HUES48 (cell line): ENCODE measurements around the gene FIBCD1.

Experiments used
- H3K27ac ChIP-seq: one replicate; pipeline ENCODE4 v1.7.0; 2013; ENCODE audit warnings: low read depth, low read length, inconsistent platforms
- H3K27me3 ChIP-seq: 2 replicates; pipeline ENCODE4 v1.6.1; 2013; ENCODE audit warnings: mild to moderate bottlenecking, low read length; ENCODE audit not compliant: control insufficient read depth, insufficient read depth
- H3K36me3 ChIP-seq: 2 replicates; pipeline ENCODE4 v1.6.1; 2013; ENCODE audit warnings: low read length; ENCODE audit not compliant: control insufficient read depth, insufficient read depth
- H3K4me1 ChIP-seq: 2 replicates; pipeline ENCODE4 v1.6.1; 2013; ENCODE audit warnings: mild to moderate bottlenecking, low read length; ENCODE audit not compliant: control insufficient read depth, insufficient read depth
- H3K4me3 ChIP-seq: 2 replicates; pipeline ENCODE4 v1.5.1; 2013; ENCODE audit warnings: mild to moderate bottlenecking, low read depth, low read length
- H3K9ac ChIP-seq: 2 replicates; pipeline ENCODE4 v1.6.1; 2013; ENCODE audit warnings: mild to moderate bottlenecking, low read depth, low read length, moderate library complexity
- H3K9me3 ChIP-seq: 2 replicates; pipeline ENCODE4 v1.6.1; 2013; ENCODE audit warnings: low read length; ENCODE audit not compliant: control insufficient read depth, insufficient read depth

Gene FIBCD1

GRCh38 chr9:130940693-130941576 lies 1.9 kb upstream of the FIBCD1 start:
- H3K36me3 ChIP-seq = no peaks in the 10 kb centered on the region
- no peak overlapping the region for H3K27ac ChIP-seq
- peaks cover 23% of the 10 kb centered on the region for H3K4me1 ChIP-seq
- H3K9me3 ChIP-seq = no peaks in the 10 kb centered on the region
- H3K9ac ChIP-seq = no peak overlapping the region
- H3K27me3 ChIP-seq = peaks cover 51% of the 10 kb centered on the region
- no peak overlapping the region; the same call in 1 of the 2 replicates for H3K4me3 ChIP-seq

GRCh38 chr9:130940027-130940549 lies 1.0 kb upstream of the FIBCD1 start:
- no peak overlapping the region for H3K27ac ChIP-seq
- peaks cover 56% of the 10 kb centered on the region for H3K27me3 ChIP-seq
- H3K4me3 ChIP-seq = peak overlapping the region; percentile 47; the same call in 1 of the 2 replicates
- H3K9ac ChIP-seq = no peak overlapping the region
- H3K9me3 ChIP-seq = no peaks in the 10 kb centered on the region
- no peaks in the 10 kb centered on the region for H3K36me3 ChIP-seq
- H3K4me1 ChIP-seq = peaks cover 23% of the 10 kb centered on the region

GRCh38 chr9:130939405-130940026 lies 469 bp upstream of the FIBCD1 start:
- peaks cover 60% of the 10 kb centered on the region for H3K27me3 ChIP-seq

GRCh38 chr9:130938184-130938651 lies 829 bp downstream of the FIBCD1 start:
- H3K4me3 ChIP-seq = peak overlapping the region; percentile 74; the same call in 1 of the 2 replicates

More at GRCh38 chr9:130939405-130940026, 469 bp upstream of the FIBCD1 start:
- Histone ChIP-seq H3K27ac (no peak overlapping the region), H3K36me3 (no peaks in the 10 kb centered on the region), H3K9me3 (no peaks in the 10 kb centered on the region), H3K9ac (no peak overlapping the region), H3K4me1 (peaks cover 23% of the 10 kb centered on the region), H3K4me3 (peak overlapping the region; percentile 74)

GRCh38 chr9:130937146-130938076 lies 1.6 kb downstream of the FIBCD1 start:
- H3K36me3 ChIP-seq = no peaks in the 10 kb centered on the region
- no peaks in the 10 kb centered on the region for H3K9me3 ChIP-seq
- H3K9ac ChIP-seq = no peak overlapping the region
- H3K27me3 ChIP-seq = peaks cover 71% of the 10 kb centered on the region
- peaks cover 38% of the 10 kb centered on the region for H3K4me1 ChIP-seq
- H3K27ac ChIP-seq = no peak overlapping the region
- H3K4me3 ChIP-seq = peak overlapping the region; percentile 74; the same call in 1 of the 2 replicates

More at GRCh38 chr9:130938184-130938651, 829 bp downstream of the FIBCD1 start:
- no peaks in the 10 kb centered on the region for H3K9me3 ChIP-seq
- peaks cover 64% of the 10 kb centered on the region for H3K27me3 ChIP-seq
- H3K4me1 ChIP-seq = peaks cover 30% of the 10 kb centered on the region
- H3K36me3 ChIP-seq = no peaks in the 10 kb centered on the region
- no peak overlapping the region for H3K27ac ChIP-seq
- no peak overlapping the region for H3K9ac ChIP-seq

GRCh38 chr9:130936285-130937117 lies 2.5 kb downstream of the FIBCD1 start:
- H3K27ac ChIP-seq = peak overlapping the region; percentile 56
- H3K4me1 ChIP-seq = peaks cover 41% of the 10 kb centered on the region
- H3K4me3 ChIP-seq = no peak overlapping the region
- no peaks in the 10 kb centered on the region for H3K9me3 ChIP-seq
- no peaks in the 10 kb centered on the region for H3K36me3 ChIP-seq
- H3K9ac ChIP-seq = no peak overlapping the region
- peaks cover 64% of the 10 kb centered on the region for H3K27me3 ChIP-seq

- H3K36me3 ChIP-seq = no peaks in the 10 kb centered on the region
- H3K4me1 ChIP-seq = peaks cover 37% of the 10 kb centered on the region
- no peaks in the 10 kb centered on the region for H3K9me3 ChIP-seq
- no peak overlapping the region for H3K4me3 ChIP-seq
- H3K9ac ChIP-seq = no peak overlapping the region
- H3K27ac ChIP-seq = peak overlapping the region; percentile 56
- peaks cover 60% of the 10 kb centered on the region for H3K27me3 ChIP-seq
These were observed 3.3 kb downstream of the FIBCD1 start for GRCh38 chr9:130935648-130936271.

- peaks cover 37% of the 10 kb centered on the region for H3K4me1 ChIP-seq
- H3K27ac ChIP-seq = no peak overlapping the region
- peaks cover 53% of the 10 kb centered on the region for H3K27me3 ChIP-seq
- no peak overlapping the region for H3K9ac ChIP-seq
- H3K36me3 ChIP-seq = no peaks in the 10 kb centered on the region
- no peaks in the 10 kb centered on the region for H3K9me3 ChIP-seq
- no peak overlapping the region for H3K4me3 ChIP-seq
These were observed 4.1 kb downstream of the FIBCD1 start for GRCh38 chr9:130934702-130935647.

GRCh38 chr9:130934246-130934645 lies 4.8 kb downstream of the FIBCD1 start:
- Histone ChIP-seq H3K27ac (no peak overlapping the region), H3K4me1 (peaks cover 37% of the 10 kb centered on the region), H3K9me3 (no peaks in the 10 kb centered on the region), H3K9ac (no peak overlapping the region), H3K27me3 (peaks cover 45% of the 10 kb centered on the region), H3K4me3 (no peak overlapping the region), H3K36me3 (no peaks in the 10 kb centered on the region)
